GM13977 (cell line): ENCODE results near the gene HIRIP3.

Experiments
- DNase-seq: peaks from one replicate; pipeline ENCODE4 v3.0.0; 2012; ENCODE audit warnings: low spot score
- in situ Hi-C: fragments of 300-500 bp; cut with MboI; formaldehyde crosslinking; loops from one replicate; pipeline ENCODE4 v1.12.0; 2022; ENCODE audit warnings: low sequenced_read_pairs, low pct_unique_long_range_greater_than_20kb, mixed read lengths, inconsistent platforms; ENCODE audit not compliant: unreplicated experiment
- TF ChIP-seq, protein P1 (sequence below): IDR thresholded peaks from 2 replicates; pipeline ENCODE4 v1.5.1; 2012; ENCODE audit warnings: mild to moderate bottlenecking, control low read depth; ENCODE audit not compliant: insufficient read depth; ENCODE audit errors: extremely low read depth, missing control alignments

Gene HIRIP3

DNA sequence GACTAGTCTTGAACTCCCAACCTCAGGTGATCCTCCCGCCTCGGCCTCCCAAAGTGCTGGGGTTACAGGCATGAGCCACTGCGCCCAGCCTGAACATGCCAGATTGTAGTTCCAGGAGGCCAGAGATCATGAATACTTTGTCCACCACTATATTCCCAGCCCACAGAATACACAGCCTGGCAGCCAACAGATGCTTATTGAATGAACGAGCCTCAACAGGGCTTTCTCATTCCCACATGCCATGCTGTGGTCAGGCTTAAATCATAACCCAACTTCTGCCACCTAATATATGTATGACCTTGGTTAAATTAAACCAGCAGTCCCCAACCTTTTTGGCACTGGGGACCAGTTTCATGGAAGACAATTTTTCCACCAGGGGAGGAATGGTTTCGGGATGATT lies 36.7 kb downstream of the HIRIP3 start:
- DNase-seq = no peak
- TF ChIP-seq, protein P1, sequence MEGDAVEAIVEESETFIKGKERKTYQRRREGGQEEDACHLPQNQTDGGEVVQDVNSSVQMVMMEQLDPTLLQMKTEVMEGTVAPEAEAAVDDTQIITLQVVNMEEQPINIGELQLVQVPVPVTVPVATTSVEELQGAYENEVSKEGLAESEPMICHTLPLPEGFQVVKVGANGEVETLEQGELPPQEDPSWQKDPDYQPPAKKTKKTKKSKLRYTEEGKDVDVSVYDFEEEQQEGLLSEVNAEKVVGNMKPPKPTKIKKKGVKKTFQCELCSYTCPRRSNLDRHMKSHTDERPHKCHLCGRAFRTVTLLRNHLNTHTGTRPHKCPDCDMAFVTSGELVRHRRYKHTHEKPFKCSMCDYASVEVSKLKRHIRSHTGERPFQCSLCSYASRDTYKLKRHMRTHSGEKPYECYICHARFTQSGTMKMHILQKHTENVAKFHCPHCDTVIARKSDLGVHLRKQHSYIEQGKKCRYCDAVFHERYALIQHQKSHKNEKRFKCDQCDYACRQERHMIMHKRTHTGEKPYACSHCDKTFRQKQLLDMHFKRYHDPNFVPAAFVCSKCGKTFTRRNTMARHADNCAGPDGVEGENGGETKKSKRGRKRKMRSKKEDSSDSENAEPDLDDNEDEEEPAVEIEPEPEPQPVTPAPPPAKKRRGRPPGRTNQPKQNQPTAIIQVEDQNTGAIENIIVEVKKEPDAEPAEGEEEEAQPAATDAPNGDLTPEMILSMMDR = no peak
- in situ Hi-C loops = no loop called here

DNA sequence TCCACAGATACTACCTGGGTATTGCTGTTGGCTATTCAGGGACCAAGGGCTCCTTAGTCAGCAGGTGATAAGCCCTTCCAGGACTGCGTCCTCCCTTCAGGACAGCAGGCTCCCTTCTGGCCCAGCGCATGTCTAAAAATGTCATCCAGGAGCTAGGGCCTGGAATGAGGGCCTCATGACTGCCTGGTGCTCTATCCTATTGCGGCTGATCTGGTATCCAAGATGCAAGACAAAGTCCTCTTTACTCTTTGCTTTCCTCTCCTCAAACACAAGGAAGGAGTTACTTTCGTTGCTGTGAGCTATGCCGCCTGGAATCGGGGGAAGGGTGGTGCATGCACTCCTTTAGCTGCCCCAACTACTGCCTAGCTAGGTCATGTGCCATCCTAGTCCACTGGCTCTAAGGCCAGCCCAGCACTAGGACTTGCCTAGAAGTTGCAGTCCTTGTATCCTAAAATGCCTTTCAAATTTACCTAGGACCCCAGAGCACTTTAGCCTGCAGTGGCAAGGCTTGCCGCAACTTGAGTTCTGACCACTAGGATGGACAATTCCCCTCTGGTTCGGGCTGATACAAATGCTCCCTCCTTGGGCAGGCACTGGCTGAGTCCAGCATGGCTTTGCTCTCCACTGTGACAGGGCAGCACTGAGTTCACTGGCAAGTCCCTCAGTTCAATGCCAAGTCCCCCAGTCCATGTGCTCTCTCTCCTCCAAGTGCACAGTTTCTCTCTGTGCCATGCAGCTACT lies 43.6 kb downstream of the HIRIP3 start:
- no peak for DNase-seq
- in situ Hi-C loops = no loop called here
- TF ChIP-seq, protein P1 = no peak

DNA sequence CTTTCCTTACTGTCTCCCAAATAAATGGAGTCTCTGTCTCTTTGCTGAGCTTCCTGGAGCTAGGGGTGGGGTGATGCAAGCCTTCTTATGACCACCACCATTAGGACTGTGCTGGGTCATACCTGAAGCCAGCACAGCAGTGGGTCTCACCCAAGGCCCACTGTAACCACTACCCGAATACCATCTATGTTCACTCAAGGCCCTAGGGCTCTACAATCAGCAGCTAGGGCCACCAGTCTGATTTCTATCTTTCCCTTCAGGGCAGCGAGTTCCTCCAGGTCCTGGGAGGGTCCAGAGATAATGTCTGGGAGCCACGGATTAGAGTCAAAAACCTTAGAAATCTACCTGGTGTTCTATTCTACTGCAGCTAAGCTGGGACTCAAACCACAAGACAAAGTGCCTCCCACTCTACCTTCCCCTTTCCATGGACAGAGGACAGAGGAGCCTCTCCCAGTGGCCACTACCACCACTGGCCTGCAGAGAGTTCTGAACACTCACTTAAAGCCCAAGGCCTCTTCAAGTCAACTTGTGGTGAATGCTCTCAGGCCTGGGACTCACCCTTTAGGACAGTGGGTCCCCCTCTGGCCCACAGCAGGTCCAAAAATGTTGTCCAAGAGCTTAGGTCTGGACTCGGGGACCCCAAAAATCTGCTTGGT lies 44.5 kb downstream of the HIRIP3 start:
- DNase-seq = no peak
- in situ Hi-C loops = no loop called here
- TF ChIP-seq, protein P1 = no peak

DNA sequence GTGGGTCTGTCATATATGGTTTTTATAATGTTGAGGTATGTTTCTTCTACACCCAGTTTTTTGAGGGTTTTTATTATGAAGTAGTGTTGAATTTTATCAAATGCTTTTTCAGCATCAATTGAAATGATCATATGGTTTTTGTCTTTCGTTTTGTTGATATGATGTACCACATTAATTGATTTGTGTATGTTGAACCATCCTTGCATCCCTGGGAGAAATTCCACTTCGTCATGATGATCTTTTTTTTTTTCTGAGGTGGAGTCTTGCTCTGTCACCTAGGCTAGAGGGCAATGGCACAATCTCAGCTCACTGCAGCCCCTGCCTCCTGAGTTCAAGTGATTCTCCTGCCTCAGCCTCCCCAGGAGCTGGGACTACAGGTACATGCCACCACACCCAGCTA lies 47.5 kb downstream of the HIRIP3 start:
- DNase-seq = no peak
- TF ChIP-seq, protein P1 = no peak
- in situ Hi-C loops = loop anchor here (10.0 kb wide), 1 partner anchor 63 kb away; no protein-coding TSS in a partner anchor

DNA sequence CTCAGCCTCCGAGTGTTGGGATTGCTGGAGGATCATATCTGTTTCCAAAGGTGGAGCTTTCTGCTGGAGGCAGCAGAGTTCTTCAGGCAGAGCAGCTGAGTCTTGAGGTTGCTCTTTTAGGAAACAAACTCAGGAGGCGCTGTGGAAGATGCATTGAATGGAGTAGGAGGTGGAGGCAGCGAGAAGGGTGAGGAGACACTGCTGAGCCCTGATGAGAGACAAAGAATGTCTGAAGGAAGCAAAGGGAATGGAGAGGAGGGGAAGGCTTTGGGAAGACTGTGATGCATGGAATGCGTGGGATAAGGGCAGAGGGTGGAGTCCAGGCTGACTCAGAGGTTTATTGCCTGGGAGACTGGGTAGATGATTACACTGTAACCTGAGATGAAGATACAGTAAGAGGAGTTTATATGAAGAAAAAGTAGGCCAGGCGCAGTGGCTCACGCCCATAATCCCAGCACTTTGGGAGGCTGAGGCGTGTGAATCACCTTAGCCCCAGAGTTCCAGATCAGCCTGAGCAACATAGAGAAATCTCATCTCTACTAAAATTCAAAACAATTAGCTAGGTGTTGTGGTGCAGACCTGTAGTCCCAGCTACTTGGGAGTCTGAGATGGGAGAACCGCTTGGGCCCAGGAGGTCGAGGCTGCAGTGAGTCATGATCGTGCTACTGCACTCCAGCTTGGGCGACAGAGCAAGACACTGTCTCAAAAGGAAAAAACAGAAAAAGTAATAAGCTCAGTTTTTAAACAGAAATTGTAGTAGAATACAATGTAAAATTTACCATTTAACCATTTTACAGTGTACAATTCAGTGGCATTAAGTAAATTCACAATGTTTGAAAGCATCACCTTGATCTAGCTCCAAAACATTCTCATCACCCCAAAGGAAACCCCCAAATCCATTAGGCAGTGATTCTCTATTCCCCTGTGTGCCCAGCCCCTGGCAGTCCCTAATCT lies 51.3 kb downstream of the HIRIP3 start:
- TF ChIP-seq, protein P1 = no peak
- in situ Hi-C loops = loop anchor here (10.0 kb wide), 1 partner anchor 59 kb away; no protein-coding TSS in a partner anchor
- no peak for DNase-seq
